NT2/D1 (cell line): ENCODE data around the gene PHACTR1.

ENCODE experiments used
- SUZ12 ChIP-seq: IDR thresholded peaks from 2 replicates; pipeline ENCODE4 v1.6.1; 2011; ENCODE audit not compliant: insufficient read length, insufficient read depth; ENCODE audit errors: extremely low read depth
- YY1 ChIP-seq: IDR thresholded peaks from 2 replicates; pipeline ENCODE4 v1.6.1; 2011; ENCODE audit not compliant: insufficient read length, insufficient read depth
- ZNF274 ChIP-seq: IDR thresholded peaks from 2 replicates; pipeline ENCODE4 v1.6.1; 2011; ENCODE audit warnings: mild to moderate bottlenecking, low read depth, low read length

GRCh38 chr6:13103169-13103568 is 386.6 kb downstream of the PHACTR1 start:
- no peak for TF ChIP-seq YY1
- no peak for TF ChIP-seq SUZ12
- no peak for TF ChIP-seq ZNF274
